ENCODE results near the gene C1QTNF1.
"Not testable (repeated sequence)": the region's sequence is repeated elsewhere in the genome, so short reads cannot be mapped to it uniquely, and the experiment has no call there.

Gene C1QTNF1

GRCh38 chr17:79057737-79058385 lies 33.9 kb downstream of the C1QTNF1 start:
- no peak for DNase-seq

- no peak for DNase-seq
Measured at GRCh38 chr17:79062691-79063090, 38.7 kb downstream of the C1QTNF1 start.

GRCh38 chr17:79064026-79064425 lies 40.1 kb downstream of the C1QTNF1 start:
- no peak for DNase-seq

- peak; percentile 62 to 67 for DNase-seq
Measured at GRCh38 chr17:79065105-79065670, 41.2 kb downstream of the C1QTNF1 start.

- no peak for DNase-seq
Measured at GRCh38 chr17:79066963-79067362, 43.0 kb downstream of the C1QTNF1 start.

- no peak for DNase-seq
Measured at GRCh38 chr17:79070266-79070880, 46.4 kb downstream of the C1QTNF1 start.

GRCh38 chr17:79071161-79071740 lies 47.3 kb downstream of the C1QTNF1 start:
- no peak for DNase-seq

GRCh38 chr17:79072544-79072943 lies 48.6 kb downstream of the C1QTNF1 start:
- no peak for DNase-seq

- no peak for DNase-seq
Measured at GRCh38 chr17:79073016-79073705, 49.2 kb downstream of the C1QTNF1 start.

- DNase-seq, result no peak
Measured at GRCh38 chr17:79073706-79074088, 49.7 kb downstream of the C1QTNF1 start.

GRCh38 chr17:79074121-79074648 lies 50.2 kb downstream of the C1QTNF1 start:
- not testable (repeated sequence) for DNase-seq

GRCh38 chr17:79074649-79075445 lies 50.9 kb downstream of the C1QTNF1 start, which contains the start of gene ENGASE:
Gene ENGASE, plus strand, starts transcription at chr17:79074824. Its CDS starts 121 bp downstream, at chr17:79074945.
- peak; percentile 90 to 94 for DNase-seq

- peak in 1 of 2 donors; percentile 40 for DNase-seq
Measured at GRCh38 chr17:79075446-79075750, 51.4 kb downstream of the C1QTNF1 start.

- DNase-seq, result no peak
Measured at GRCh38 chr17:79075861-79076406, 52.0 kb downstream of the C1QTNF1 start.

- DNase-seq, result no peak
Measured at GRCh38 chr17:79077587-79077986, 53.6 kb downstream of the C1QTNF1 start.

- DNase-seq, result no peak
Measured at GRCh38 chr17:79078476-79079190, 54.7 kb downstream of the C1QTNF1 start.

GRCh38 chr17:79079421-79080200 lies 55.6 kb downstream of the C1QTNF1 start:
- no peak for DNase-seq

GRCh38 chr17:79080349-79080748 lies 56.4 kb downstream of the C1QTNF1 start:
- DNase-seq, result no peak

- no peak for DNase-seq
Measured at GRCh38 chr17:79080761-79081290, 56.9 kb downstream of the C1QTNF1 start.

GRCh38 chr17:79081571-79082276 lies 57.8 kb downstream of the C1QTNF1 start:
- no peak for DNase-seq
